GM12891 (cell line): ENCODE measurements around the gene DPP10.

Source experiments
- POLR2A ChIP-seq: IDR thresholded peaks from 2 replicates; pipeline ENCODE4 v1.6.1; 2011; ENCODE audit warnings: low read depth, low read length, control low read depth
- POLR2AphosphoS5 ChIP-seq: IDR thresholded peaks from 2 replicates; pipeline ENCODE4 v1.6.1; 2011; ENCODE audit warnings: low read depth, low read length, control low read depth
- POU2F2 ChIP-seq: IDR thresholded peaks from 2 replicates; pipeline ENCODE4 v1.6.1; 2011; ENCODE audit warnings: low read depth, mild to moderate bottlenecking, control low read depth, low read length, moderate library complexity
- SPI1 ChIP-seq: IDR thresholded peaks from 2 replicates; pipeline ENCODE4 v1.6.1; 2011; ENCODE audit warnings: low read depth, low read length, control low read depth
- TAF1 ChIP-seq: IDR thresholded peaks from 2 replicates; pipeline ENCODE4 v1.6.1; 2011; ENCODE audit warnings: low read depth, low read length, control low read depth

DNA sequence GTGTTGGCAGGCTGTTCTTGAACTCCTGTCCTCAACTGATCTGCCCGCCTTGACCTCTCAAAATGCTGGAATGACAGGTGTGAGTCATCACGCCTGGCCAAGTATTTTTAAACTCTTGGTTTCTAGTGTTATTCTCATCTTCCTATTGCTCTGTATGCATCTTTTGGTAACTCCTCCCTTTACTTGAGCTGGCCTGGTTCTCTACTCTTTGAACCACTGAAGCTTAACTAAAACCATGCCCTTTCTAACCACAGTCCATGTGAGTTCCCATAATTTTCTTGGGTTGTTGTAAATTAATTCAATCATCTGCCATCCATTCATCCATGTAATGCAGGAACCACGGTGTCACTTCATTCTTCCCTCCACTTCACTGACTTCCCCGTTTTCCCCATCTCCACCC is 1131.3 kb downstream of the DPP10 start:
- TF ChIP-seq POLR2AphosphoS5, result no peak
- TF ChIP-seq POLR2A, result no peak
- TF ChIP-seq SPI1, result no peak
- TF ChIP-seq TAF1, result no peak
- no peak for TF ChIP-seq POU2F2
